Measurements from ENCODE around the gene OR2T34.
"Not testable (repeated sequence)": the region's sequence is repeated elsewhere in the genome, so short reads cannot be mapped to it uniquely, and the experiment has no call there.

Gene OR2T34, protein sequence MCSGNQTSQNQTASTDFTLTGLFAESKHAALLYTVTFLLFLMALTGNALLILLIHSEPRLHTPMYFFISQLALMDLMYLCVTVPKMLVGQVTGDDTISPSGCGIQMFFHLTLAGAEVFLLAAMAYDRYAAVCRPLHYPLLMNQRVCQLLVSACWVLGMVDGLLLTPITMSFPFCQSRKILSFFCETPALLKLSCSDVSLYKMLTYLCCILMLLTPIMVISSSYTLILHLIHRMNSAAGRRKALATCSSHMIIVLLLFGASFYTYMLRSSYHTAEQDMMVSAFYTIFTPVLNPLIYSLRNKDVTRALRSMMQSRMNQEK

GRCh38 chr1:248574657-248575056 is at the start of gene OR2T34:
Gene OR2T34 (minus strand): TSS chr1:248574757. CDS start chr1:248574757, 0 bp downstream.
- not testable (repeated sequence) for DNase-seq

- no peak for DNase-seq
These were observed 48.0 kb upstream of the OR2T34 start for GRCh38 chr1:248622570-248623001.

- no peak for DNase-seq
These were observed 47.2 kb upstream of the OR2T34 start for GRCh38 chr1:248621770-248622169.

DNA sequence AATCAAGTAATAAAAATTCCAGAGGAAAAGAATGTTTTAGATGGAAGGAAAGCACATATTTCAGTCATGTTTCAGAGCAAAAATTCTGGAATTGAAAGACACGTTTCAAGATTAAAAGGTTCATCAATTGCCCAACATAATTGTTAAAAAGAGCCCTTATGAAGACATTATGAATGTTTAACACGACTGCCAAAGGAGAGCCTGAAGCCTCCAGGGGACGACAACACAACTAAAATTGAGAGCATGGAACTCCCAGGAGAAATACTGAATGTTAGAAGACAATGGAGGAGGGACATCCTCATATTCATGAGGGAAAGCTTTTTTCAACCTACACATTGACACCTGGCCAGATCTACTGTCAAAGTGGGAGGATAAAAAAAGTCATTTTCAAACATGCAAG is 44.3 kb upstream of the OR2T34 start:
- DNase-seq, result peak; percentile 1

DNA sequence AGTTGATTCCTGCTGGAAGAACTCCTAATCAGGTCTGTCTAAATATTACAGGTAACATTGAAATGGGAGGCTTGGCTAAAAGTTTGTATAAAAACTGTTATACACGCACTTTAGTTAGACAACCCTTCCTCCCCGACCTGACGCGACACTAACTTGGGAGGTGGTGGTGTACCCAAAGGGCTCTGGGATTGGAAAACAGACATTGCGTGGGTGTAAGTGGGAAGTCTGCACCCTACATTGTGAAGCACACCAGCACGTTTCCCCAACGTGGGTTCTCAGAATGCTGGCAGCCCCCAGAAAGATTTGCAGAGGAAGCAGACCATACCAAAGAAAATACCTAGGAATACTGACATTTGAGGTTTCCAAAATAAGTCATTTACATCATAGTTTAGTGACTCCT is 43.6 kb upstream of the OR2T34 start:
- DNase-seq, result no peak

DNA sequence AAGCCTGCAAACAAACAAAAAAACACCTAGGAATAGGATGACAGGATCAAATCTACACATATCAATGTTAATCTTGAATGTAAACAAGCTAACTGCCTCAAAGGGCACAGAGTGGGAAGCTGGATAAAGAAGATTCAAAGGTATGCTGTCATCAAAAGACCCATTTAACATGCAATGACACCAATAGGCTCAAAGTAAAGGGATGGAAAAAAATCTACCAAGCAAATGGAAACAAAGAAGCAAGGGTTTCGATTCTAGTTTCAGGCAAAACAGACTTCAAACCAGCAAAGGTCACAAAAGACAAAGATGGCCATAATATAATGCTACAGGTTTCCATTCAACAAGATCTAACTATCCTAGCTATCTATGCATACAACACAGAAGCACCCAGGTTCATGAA is 39.2 kb upstream of the OR2T34 start:
- no peak for DNase-seq

GRCh38 chr1:248611883-248612414 is 37.4 kb upstream of the OR2T34 start:
- DNase-seq, result no peak

GRCh38 chr1:248610301-248610700 is 35.7 kb upstream of the OR2T34 start:
- no peak for DNase-seq

DNA sequence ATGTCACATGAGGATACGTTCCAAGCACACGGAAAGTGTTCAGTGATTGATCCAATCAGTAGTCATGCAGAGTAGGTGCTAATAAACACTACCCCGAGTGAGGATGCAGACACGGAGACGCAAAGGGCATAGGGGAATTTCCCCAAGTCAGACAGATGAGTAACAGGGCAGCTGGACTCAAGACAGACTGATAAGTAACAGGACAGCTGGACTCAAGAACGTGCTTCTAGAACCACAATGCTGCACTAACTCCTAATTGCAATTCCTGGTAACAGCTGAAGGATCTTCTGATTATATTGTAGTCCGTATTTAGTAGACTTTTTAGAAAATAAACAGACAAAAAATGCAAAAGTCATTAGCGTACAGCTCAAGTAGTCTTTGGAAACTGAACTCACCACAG is 24.8 kb upstream of the OR2T34 start:
- no peak for DNase-seq

GRCh38 chr1:248597589-248597988 is 23.0 kb upstream of the OR2T34 start, which contains the start of gene OR2T10:
Gene OR2T10 (minus strand): TSS chr1:248597700. CDS start chr1:248593768, 3,932 bp downstream.
- no peak for DNase-seq

GRCh38 chr1:248596615-248597014 is 22.1 kb upstream of the OR2T34 start:
- DNase-seq, result no peak

- DNase-seq, result no peak
These were observed 18.7 kb upstream of the OR2T34 start for GRCh38 chr1:248593226-248593625.

GRCh38 chr1:248592655-248593054 is 18.1 kb upstream of the OR2T34 start:
- DNase-seq, result no peak

DNA sequence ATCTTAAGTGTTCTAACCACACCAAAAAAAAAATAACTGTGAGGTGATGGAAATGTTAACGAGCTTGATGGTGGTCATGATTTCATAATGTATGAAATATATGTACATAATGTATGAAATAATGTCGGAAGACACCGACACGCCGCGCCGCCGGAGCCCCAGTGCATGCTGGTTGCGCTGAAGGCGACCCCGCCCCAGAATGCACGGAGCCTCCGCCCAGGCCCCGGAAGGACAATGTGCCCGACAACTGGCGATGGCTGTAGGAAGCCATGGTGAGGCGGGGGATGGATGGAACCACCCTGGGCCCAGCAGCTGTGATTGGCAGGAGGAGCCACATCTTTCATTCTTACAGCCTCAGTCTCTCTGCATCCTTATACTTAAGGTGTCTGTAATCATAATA is 15.5 kb upstream of the OR2T34 start:
- DNase-seq, result no peak

- DNase-seq, result no peak
These were observed 14.8 kb upstream of the OR2T34 start for GRCh38 chr1:248589334-248589733.

DNA sequence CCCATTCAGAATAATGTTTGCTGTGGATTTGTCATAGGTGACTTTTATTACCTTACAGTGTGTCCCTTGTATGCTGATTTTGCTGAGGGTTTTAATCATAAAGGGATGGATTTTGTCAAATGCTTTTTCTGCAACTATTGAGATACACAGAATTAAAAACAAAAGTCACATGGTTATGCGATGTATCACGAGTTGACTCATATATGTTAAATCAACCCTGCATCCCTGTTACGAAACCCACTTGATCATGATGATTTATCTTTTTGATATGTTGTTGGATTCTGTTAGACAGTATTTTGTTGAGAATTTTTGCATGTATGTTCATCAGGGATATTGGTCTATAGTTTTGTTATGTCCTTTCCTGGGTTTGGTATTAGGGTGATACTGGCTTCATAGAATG is 10.7 kb upstream of the OR2T34 start:
- no peak for DNase-seq

DNA sequence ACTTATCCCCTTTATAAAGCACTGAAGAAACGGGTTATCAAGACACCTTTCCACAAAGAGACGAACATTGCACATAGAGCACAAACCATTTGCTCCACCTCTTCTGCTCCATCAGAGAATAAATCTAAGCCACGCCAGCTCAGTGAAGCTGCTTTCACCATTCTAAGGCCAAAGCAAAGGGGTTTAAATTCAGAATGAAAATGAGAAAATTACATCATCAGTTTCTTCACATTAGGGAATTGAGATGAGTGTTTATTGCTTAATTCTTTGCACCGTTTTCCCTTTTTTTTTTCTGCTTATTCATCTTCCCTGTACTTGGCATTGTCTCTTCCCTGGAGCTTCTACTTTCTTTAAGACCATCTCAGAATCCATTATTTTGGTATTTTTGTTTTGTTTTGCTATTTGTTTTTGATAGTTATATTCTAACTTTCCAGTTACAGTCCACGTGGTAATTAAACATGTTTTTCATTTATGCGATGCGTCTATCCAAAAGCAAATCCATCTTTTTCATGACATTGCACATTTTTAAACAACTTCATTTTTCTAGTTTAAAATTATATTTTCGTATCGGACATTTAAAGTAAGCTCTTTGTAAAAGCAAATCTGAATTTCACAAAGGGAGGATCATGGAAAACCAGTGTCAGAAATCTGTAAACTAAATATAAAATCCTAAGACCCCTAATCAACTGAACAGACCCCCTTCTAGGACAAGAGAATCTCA is 1.9 kb upstream of the OR2T34 start:
- DNase-seq, result no peak

DNA sequence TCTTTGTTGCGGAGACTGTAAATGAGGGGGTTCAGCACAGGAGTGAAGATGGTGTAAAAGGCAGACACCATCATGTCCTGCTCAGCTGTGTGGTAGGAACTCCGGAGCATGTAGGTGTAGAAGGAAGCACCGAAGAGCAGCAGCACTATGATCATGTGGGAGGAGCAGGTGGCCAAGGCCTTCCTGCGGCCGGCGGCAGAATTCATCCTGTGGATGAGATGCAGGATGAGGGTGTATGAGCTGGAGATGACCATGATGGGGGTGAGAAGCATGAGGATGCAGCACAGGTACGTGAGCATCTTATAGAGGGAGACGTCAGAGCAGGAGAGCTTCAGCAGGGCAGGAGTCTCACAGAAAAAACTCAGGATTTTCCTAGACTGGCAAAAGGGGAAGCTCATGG is 701 bp downstream of the OR2T34 start:
- not testable (repeated sequence) for DNase-seq

DNA sequence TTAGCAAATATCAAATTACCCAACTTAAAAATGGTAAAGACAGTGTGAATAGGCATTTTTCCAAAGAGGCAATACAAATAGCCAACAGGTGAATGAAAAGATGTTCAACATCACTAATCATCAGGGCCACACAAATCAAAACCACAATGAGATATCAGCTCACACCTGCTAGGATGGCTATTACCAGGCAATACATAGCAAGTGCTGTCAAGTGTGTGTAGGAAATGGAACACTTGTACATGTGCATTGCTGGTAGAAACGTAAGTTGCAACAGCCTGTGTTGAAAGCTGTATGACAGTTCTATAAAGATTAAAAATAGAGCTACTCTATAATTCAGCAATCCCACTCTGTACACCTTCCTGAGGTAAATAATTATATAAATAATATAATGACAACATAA is 2.5 kb downstream of the OR2T34 start:
- not testable (repeated sequence) for DNase-seq

DNA sequence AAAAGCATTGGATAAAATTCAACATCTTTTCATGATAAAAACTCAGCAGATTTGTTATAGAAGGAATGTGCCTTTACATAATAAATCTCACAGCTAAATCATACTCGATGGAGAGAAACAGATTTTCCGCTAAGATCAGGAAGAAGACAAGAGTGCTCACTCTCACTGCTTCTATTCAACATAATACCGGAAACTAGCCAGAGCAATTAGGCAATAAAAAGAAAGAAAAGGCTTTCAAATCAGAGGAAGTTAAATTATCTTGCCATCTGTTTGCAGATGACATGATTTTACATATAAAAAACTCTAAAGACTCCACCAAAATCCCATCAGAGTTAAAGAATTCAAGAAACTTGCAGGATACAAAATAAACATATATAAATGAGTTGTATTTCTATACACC is 3.7 kb downstream of the OR2T34 start:
- not testable (repeated sequence) for DNase-seq

- DNase-seq, result not testable (repeated sequence)
These were observed 5.5 kb downstream of the OR2T34 start for GRCh38 chr1:248569049-248569448.

DNA sequence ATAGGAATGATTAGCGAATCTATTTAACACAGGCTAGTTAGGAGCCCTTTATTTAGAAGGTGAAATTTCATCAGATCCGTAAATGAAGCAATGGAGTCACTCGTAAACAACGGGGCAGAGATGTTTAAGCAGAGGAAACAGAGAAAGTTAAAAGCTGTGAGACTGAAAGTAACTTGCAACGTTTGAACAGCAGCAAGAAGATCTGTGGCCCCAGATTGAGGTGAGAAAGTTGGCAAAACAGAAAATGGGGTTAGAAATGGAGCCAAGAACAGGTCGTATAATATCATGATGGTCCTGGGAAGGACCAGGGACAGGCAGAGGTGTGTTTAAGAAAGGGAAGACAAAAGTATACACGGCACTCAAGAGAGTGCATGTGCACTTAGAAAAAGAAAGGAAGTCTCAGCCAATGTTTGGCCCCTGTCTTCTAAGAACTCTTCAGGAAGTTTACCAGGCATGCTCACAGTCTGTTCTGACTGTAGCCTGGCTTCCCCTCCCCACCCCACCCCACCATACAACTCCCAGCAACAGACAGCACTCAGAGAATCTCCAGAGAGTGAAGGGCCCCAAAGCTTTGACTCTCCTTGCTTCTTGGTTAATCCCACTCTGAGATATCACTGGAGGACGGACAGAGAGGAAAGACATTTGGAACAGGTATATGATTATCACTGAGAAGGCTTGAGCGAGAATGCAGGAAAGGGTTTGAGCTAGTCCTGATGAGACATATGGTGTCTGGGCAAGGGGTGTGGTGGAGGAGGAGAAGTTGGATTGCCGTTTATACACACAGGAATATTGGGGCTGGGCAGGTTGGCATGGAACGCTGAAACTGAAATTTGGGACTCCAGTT is 8.8 kb downstream of the OR2T34 start:
- not testable (repeated sequence) for DNase-seq

DNA sequence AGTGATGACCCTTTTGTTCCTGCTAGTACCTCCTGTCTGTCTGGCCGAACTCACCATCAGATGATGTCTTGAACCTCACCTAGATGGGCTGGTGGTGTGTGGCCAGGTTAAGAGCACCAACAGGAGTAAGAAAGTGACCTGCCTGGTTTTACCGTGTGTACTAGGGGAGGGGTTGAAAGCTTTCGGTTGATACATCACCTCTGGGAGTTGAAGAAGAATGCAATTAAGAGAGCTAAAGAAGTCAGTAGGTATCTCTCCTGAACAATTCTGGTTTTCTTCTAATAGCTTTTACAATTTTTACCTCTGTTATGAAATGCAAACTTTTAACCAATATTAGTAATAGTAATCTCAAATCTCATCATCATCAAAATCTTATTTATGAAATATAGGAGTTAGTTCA is 11.9 kb downstream of the OR2T34 start, which contains the start of gene OR2T29:
OR2T29 (minus strand) TSS at position 101 of the 400 bp plus-strand sequence. CDS start 3,281 bp downstream, outside the sequence.
- not testable (repeated sequence) for DNase-seq
